Midbrain (tissue), 1 donor: ENCODE results near the gene C14orf180.

ENCODE experiments used
- DNase-seq: peaks from one replicate; lab custom pipeline; 2025; lab: John Stamatoyannopoulos, UW

C14orf180 gene

GRCh38 chr14:104579507-104579906, at the start of gene C14orf180:
Gene C14orf180 (plus strand): TSS chr14:104579764. CDS start chr14:104586431, 6,667 bp downstream.
- DNase-seq, result no peak

GRCh38 chr14:104530646-104531045, 48.9 kb upstream of the C14orf180 start:
- DNase-seq, result no peak

- no peak for DNase-seq
Observed at GRCh38 chr14:104531421-104532190, 48.0 kb upstream of the C14orf180 start.

GRCh38 chr14:104532191-104532555, 47.4 kb upstream of the C14orf180 start:
- DNase-seq, result no peak

GRCh38 chr14:104534036-104534435, 45.5 kb upstream of the C14orf180 start:
- DNase-seq, result no peak

GRCh38 chr14:104536942-104537612, 42.5 kb upstream of the C14orf180 start:
- no peak for DNase-seq

- no peak for DNase-seq
Observed at GRCh38 chr14:104537613-104537988, 42.0 kb upstream of the C14orf180 start.

- no peak for DNase-seq
Observed at GRCh38 chr14:104541905-104542465, 37.6 kb upstream of the C14orf180 start.

GRCh38 chr14:104542871-104543830, 36.4 kb upstream of the C14orf180 start:
- no peak for DNase-seq

- no peak for DNase-seq
Observed at GRCh38 chr14:104544362-104544961, 35.1 kb upstream of the C14orf180 start.

GRCh38 chr14:104545151-104545941, 34.2 kb upstream of the C14orf180 start:
- peak; percentile 8 for DNase-seq

GRCh38 chr14:104545942-104546501, 33.5 kb upstream of the C14orf180 start:
- no peak for DNase-seq

GRCh38 chr14:104546591-104547309, 32.8 kb upstream of the C14orf180 start:
- DNase-seq, result no peak

- no peak for DNase-seq
Observed at GRCh38 chr14:104547310-104547997, 32.1 kb upstream of the C14orf180 start.

GRCh38 chr14:104547998-104548700, 31.4 kb upstream of the C14orf180 start:
- no peak for DNase-seq

GRCh38 chr14:104548802-104549535, 30.6 kb upstream of the C14orf180 start:
- no peak for DNase-seq

- no peak for DNase-seq
Observed at GRCh38 chr14:104549536-104550339, 29.8 kb upstream of the C14orf180 start.
